ENCODE results near the gene MUC20. TPM values are rescaled to one million over a fixed set of nuclear protein-coding genes. Genes with fewer than 3 reads are reported as not detected.

The MUC20 gene
- total RNA-seq, 1 donor from 2014 or later, result not detected

GRCh38 chr3:195705081-195705991 lies 15.4 kb upstream of the MUC20 start:
- Histone ChIP-seq H3K9me3 (ENCODE audit: insufficient read depth, low read depth, low read length) (no peaks in the 10 kb centered on the region), H3K27ac (ENCODE audit: low read depth, low read length) (no peak overlapping the region), H3K4me1 (ENCODE audit: insufficient read depth, low read length) (no peaks in the 10 kb centered on the region), H3K9ac (ENCODE audit: low read length) (no peak overlapping the region), H3K36me3 (ENCODE audit: insufficient read depth, low read length) (no peaks in the 10 kb centered on the region), H3K27me3 (ENCODE audit: insufficient read depth, low read length) (no peaks in the 10 kb centered on the region), H3K79me2 (ENCODE audit: insufficient read depth, low read length) (no peaks in the 10 kb centered on the region), H3K4me2 (ENCODE audit: low read length) (no peak overlapping the region), H4K20me1 (ENCODE audit: insufficient read depth, low read length) (no peaks in the 10 kb centered on the region), H2AFZ (ENCODE audit: low read depth, low read length) (no peak overlapping the region), H3K4me3 (ENCODE audit: insufficient read depth, low read depth, low read length) (no peak overlapping the region)
- Mint-ChIP-seq H3K36me3 (ENCODE audit: low read depth, unreplicated experiment) (peaks cover 4% of the 10 kb centered on the region), H3K4me1 (ENCODE audit: low read depth, unreplicated experiment) (no peaks in the 10 kb centered on the region), H3K9me3 (ENCODE audit: unreplicated experiment) (no peaks in the 10 kb centered on the region), H3K27ac (ENCODE audit: unreplicated experiment) (no peak overlapping the region), H3K27me3 (ENCODE audit: low read depth, unreplicated experiment) (peaks cover 19% of the 10 kb centered on the region), H3K4me3 (ENCODE audit: unreplicated experiment) (no peak overlapping the region)
- DNase-seq (ENCODE audit: low read depth), result no peak
- FAIRE-seq, result no peak
- TF ChIP-seq CTCF (IDR thresholded peaks at IDR 0.05; ENCODE audit: insufficient read depth, low read depth, low read length), result no peak
- no peak for TF ChIP-seq EZH2 (IDR thresholded peaks at IDR 0.05; ENCODE audit: insufficient read depth, low read length)

GRCh38 chr3:195708061-195708460 lies 12.7 kb upstream of the MUC20 start:
- peaks cover 7% of the 10 kb centered on the region for H3K36me3 Mint-ChIP-seq (ENCODE audit: low read depth, unreplicated experiment)
- no peak for FAIRE-seq
- no peak overlapping the region for H3K27ac Mint-ChIP-seq (ENCODE audit: unreplicated experiment)
- H3K9me3 Mint-ChIP-seq (ENCODE audit: unreplicated experiment), result no peaks in the 10 kb centered on the region
- Histone ChIP-seq H3K9me3 (ENCODE audit: insufficient read depth, low read depth, low read length) (no peaks in the 10 kb centered on the region), H4K20me1 (ENCODE audit: insufficient read depth, low read length) (no peaks in the 10 kb centered on the region), H3K27ac (ENCODE audit: low read depth, low read length) (no peak overlapping the region), H3K4me2 (ENCODE audit: low read length) (no peak overlapping the region), H3K27me3 (ENCODE audit: insufficient read depth, low read length) (no peaks in the 10 kb centered on the region), H3K79me2 (ENCODE audit: insufficient read depth, low read length) (no peaks in the 10 kb centered on the region), H3K4me3 (ENCODE audit: insufficient read depth, low read depth, low read length) (no peak overlapping the region), H2AFZ (ENCODE audit: low read depth, low read length) (no peak overlapping the region), H3K4me1 (ENCODE audit: insufficient read depth, low read length) (no peaks in the 10 kb centered on the region), H3K36me3 (ENCODE audit: insufficient read depth, low read length) (no peaks in the 10 kb centered on the region), H3K9ac (ENCODE audit: low read length) (no peak overlapping the region)
- TF ChIP-seq EZH2 (IDR thresholded peaks at IDR 0.05; ENCODE audit: insufficient read depth, low read length) (no peak), CTCF (IDR thresholded peaks at IDR 0.05; ENCODE audit: insufficient read depth, low read depth, low read length) (no peak)
- DNase-seq (ENCODE audit: low read depth), result no peak
- peaks cover 21% of the 10 kb centered on the region for H3K27me3 Mint-ChIP-seq (ENCODE audit: low read depth, unreplicated experiment)
- no peak overlapping the region for H3K4me3 Mint-ChIP-seq (ENCODE audit: unreplicated experiment)
- no peaks in the 10 kb centered on the region for H3K4me1 Mint-ChIP-seq (ENCODE audit: low read depth, unreplicated experiment)
